Fibroblast of skin of right biceps (primary cell): ENCODE measurements around the gene ATP5F1B.
A peak's percentile ranks its signal among the peaks of the same experiment; 100 is the strongest.

Experiments used
- DNase-seq: peaks from one replicate; pipeline ENCODE4 v3.0.0-alpha.2; 2013

ATP5F1B gene

DNA sequence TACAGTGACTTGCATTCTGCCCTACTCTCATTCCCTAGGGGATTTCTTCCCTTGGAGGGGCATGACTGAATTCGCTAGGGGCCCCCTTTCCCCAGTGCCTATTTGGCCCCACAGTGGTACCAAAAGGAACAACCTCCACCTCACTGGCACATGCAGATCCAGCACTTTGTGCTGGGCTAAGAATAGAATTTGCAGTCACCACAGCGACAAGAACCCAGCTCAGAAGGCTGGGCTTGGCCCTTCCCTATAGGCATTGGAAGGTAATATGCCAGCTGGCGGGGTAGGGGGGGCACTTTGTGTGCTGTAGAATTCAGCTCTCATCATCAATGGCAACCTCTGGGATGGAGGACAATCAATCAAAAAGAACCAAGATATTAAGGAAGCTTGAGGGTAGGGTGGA is 29.5 kb downstream of the ATP5F1B start:
- DNase-seq = no peak

DNA sequence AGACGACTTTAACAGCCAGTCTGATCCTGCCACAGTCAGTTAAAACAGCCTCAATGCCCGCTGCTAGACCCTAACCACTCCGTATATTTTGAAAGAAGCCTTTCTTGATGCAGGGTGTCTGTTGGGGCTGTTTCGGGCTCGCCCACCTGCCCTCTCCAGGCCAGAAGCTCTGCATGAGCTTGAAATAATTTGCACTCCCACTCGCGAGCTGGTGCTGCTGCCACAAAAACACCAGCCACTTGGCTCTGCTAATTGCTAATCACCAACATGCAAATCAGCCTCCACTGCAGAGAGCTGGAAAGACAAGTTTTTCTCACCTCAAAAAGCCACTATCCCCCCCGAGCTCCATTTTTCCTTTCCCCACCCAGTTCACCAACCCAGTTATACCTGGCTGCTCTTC is 31.2 kb downstream of the ATP5F1B start:
- DNase-seq = no peak

DNA sequence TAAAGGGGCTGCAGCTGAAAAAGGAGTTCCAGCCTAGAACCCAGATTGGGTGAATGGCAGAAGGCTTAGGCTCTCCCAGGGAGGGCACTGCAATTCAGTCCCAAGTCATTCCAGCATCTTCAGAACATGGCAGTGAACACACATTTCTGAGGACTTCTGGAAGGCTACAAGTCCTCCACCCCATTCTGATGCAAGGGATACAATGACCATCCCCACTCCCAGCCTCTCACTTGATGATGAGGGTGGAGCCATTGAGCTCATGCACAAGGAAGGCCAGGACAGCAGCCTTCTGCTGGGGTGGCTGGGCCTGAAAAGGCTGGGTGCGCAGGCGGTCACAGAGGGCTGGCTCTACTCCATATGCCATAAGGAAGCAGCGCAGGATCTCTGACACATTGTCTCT is 41.4 kb downstream of the ATP5F1B start:
- no peak for DNase-seq

DNA sequence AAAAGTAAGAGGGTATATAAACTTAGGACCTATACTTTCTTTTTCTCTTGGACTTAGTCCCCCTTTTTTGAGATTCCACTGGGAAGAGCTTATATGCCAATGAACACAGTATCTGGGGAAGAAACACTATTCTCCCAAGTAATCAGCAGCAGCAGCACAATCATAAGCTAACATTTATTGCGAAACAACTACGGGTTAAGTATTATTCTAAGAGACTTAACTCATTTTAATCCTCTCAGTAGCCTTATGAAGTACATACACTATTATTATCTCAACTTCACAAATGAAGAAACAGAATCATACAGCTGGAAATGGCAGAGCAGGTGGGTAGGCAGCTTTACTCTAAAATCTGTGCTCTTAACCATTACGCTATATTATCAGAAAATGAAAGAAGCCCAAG is 43.5 kb downstream of the ATP5F1B start:
- DNase-seq = no peak

DNA sequence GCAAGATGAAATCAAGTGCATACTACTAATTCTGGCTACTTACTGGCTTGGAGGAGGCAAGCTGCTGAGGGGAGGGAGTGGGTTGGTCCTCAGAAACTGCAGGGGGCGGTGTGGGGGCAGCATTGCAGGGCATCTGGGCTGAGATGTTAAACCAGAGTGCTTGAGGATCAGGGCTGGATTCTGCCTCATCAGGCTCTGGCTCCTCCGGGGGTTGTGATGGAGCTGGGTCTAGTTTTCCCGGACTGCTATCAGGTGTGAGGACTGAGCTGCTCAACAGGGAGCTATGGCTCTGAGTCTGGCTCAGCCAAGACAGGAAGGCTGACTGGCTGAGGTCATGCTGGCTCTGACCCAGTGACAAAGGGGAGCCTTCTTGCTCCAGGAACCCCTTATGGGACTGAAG is 44.3 kb downstream of the ATP5F1B start:
- no peak for DNase-seq

DNA sequence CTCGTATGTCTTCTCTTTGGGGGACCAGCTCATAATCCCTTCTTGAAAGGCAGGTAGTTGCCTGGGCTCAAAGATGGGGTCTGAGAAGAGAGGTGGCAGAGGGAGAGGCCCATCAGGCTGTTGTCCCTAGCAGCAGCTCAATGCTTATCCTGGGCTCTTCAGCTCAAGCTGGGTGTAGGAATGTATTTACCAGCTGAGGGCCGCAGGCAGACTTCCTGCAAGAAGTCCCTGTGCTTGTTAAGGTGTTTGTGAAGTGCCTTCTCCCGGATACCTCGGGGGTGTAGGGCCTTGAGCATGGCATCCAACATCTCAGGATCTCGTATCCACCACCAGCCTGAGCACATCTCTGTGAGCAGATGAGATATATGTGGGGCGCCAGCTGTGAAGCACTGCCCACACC is 45.0 kb downstream of the ATP5F1B start:
- DNase-seq = no peak

DNA sequence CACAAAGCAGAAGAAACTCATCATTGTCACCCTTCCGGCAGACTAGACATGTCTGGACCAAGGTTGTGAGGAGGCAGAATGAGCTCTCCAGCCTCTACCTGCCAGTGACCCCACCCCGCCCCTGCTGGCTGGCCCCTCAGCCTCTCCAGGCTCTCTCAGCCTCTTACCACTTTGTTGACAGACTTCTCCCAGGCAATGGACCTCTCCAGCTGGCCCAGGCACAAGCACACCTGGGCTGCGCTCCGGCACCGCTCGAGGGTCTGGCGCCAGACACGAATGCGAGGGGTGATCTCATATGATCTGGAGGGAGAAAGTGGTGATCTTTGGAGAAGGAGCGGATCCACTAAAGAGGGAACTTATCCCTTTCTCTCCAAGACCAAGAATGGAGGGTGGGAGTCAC is 46.0 kb downstream of the ATP5F1B start:
- DNase-seq = no peak

DNA sequence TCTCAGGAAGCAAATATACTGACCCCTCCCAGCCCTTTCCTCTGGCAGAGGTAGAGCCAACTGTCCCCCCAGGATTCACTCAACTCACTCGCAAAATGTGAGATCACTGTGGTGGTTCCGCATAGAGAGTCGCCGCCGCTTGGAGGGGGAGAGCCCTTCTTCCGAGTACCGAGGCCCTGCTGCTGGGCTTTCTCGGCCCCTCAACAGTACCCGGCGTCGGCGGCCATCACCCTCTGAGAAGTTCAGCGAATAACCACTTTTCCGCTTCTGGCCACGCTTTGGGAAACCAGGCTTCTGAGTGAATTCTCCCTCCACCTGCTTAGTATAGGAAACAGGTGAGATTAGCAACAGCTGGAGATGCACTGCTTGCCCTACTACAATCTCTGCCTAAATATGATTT is 46.7 kb downstream of the ATP5F1B start:
- DNase-seq = no peak

DNA sequence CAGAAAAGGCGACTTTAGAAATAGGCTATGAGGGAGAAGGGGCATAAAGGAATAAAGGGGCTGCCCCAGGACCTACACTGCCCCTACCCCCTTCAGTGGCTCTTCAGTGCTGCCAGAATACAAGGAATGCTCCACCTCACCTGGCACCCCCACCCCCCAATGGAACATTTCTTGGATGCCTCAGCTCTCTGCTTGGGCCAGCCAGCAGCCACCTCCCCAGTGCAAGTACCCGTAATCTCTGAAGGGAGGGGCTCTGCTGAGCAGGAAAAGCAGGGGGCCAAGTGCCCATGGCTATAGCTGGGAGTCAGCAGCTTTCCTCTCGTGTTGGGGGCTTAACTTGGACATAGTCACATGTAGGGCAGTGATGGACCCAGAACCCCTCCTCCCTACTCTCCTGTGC is 49.0 kb downstream of the ATP5F1B start:
- DNase-seq = no peak

DNA sequence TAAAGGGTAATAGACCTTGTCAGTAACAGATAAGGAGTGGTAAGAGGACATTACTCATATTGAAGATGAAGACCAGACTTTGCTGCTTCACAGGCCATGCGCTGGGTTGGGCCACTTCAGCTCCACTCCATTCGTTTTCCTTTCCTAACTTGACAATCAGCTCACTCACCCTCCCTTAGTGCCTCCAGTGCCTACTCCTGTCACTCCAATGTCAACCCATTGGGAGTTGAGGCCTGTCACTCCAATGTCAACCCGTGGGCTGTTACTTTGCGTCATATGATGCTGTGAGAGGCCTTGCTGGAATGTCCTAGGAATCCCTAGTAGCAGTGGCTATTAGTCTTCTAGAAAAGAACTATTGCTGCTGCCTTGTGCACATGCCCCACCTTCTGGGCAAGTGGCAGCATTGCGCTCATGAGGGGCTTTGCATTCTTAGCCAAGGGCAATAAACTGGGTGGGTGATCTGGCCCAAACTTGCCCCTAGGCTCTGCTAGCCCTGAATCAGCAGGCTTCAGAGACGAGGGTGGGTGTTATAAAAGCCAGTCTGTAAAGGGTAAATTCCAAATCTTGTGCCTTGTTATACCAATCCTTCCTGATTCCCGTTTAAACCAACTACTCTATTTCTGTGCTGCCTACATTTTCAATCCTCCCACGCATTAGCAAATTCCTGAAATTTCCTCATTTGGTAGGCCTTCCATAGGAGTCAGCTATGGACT is 51.7 kb downstream of the ATP5F1B start:
- DNase-seq = peak; percentile 77

DNA sequence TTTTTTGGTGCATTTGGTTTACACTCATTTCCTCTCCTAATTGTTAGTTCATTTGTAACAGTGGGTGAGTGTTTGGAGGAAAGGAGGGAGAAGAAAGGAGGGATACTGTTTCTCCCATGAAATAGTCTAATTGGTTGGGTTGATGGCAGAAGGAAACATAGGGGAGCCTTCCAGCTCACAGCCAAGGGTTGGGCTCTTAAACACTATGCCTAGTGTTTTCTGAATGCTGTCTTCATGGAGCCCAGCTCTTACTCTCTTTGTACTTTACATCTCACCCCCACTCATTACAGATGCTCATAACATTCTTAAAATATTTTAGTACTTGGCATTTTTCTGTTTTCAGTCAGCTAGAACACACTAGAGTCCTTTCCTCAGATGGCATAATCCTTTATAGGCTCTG is 53.8 kb downstream of the ATP5F1B start:
- peak; percentile 42 for DNase-seq

DNA sequence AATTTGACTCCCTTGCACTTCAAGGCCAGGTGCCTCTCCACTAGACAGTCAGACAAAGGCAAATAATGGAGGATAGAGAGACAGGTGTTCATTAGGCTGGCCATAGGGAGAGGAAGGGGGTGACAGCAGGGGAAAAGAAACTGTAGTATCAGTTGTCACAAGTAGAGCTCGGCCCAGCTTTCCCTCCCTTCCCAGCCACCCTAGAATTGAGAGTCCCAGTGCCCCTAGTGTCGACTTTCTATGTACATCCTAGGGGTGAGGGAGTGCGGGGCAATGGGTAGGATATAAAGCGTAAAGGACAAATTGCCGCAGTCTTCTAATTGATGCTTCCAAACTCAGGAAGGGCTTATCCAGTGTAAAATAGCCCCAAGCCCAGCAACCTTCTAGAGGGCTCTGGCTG is 54.7 kb downstream of the ATP5F1B start:
- DNase-seq = no peak

DNA sequence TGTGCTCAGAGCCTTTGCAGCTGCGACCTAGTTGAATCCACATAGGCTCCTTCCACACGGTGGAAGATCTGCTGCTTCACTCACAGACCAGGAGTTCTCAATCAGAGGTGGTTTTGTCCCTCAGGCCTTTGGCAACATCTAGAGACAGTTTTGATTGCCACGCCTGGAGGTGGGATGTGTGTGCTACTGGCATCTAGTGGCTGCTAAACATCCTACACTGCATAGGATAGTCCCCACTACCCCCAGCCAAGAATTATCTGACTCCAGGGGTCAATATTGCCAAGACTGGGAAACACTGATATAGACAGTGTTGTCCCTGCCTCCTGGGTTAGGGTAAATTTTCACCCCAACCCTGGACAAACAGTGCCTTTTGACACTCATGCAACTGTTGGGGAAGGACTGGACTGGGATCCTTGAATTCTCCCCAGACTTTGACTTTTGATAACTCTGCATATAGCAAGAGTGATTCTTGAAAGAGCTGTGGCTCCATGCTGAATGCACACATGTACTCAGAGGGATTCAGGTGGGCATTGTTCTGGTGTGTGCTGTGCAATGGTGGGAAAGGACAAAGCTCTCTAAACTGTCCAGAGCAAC is 55.5 kb downstream of the ATP5F1B start:
- DNase-seq = peak; percentile 23

DNA sequence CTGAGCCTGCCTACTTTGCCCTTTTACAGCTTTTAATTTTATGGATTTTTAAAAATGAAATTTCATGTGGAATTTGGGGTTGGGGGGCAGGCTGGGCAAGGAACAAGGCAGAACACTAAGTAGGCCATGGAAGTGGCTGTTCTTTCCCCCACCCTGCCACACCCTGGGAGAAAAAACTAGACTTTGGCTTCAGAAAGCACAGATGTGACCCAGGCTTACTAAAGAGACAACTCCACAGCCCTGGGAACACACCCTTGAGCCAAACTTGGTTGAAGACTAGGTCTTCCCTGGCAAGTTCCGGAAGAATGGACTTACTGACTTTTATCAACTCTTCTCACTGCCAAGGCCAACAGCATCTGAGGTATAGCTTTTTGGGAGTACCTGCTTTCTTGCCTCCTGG is 56.0 kb downstream of the ATP5F1B start:
- DNase-seq = no peak
